B cell (primary cell): ENCODE measurements around the gene GRPEL1. TPM values are rescaled to one million over a fixed set of nuclear protein-coding genes. Genes with fewer than 3 reads are reported as not detected.
"Not testable (repeated sequence)": the region's sequence is repeated elsewhere in the genome, so short reads cannot be mapped to it uniquely, and the experiment has no call there.

Experiments
- ATAC-seq: fragments of 200-7000 bp; cut with Tn5 transposase; one replicate; pipeline ENCODE4 v1.10.0; 2021; ENCODE audit warnings: low read depth, mild to moderate bottlenecking, moderate number of reproducible peaks, moderate library complexity
- CTCF ChIA-PET: fragments of 350-600 bp; sonication (Branson Sonifier 250); formaldehyde crosslinking; loops from one replicate; lab custom pipeline; 2021; ENCODE audit warnings: antibody characterized with exemption, inconsistent platforms; lab: Charles Lee
- POLR2A ChIA-PET: fragments of 350-600 bp; sonication (Branson Sonifier 250); formaldehyde crosslinking; loops from one replicate; lab custom pipeline; 2021; ENCODE audit warnings: antibody characterized with exemption; lab: Charles Lee
- DNase-seq: peaks from one replicate; pipeline ENCODE4 v3.0.0; 2013
- H2AFZ ChIP-seq: 2 replicates; pipeline ENCODE4 v1.6.1; 2012; ENCODE audit warnings: mild to moderate bottlenecking, low read depth, low read length; ENCODE audit not compliant: insufficient read depth, poor library complexity, severe bottlenecking
- H3K27ac ChIP-seq, 2 donors: 1 replicate in 1 of 2; 2 replicates in 1 of 2; pipeline ENCODE4 v1.5.1; 2012 to 2013; ENCODE audit warnings: low read length in 2 of 2, mild to moderate bottlenecking in 2 of 2, moderate library complexity in 1 of 2
- H3K27me3 ChIP-seq, 4 experiments: fragments of 200-600 bp in 1 of 4; sonication (generic) in 1 of 4; replicated peaks in 1 of 4; 1 replicate in 2 of 4; 2 replicates in 2 of 4; pipeline versions ENCODE4 v1.6.1 to v1.7.0; 2013 to 2016; ENCODE audit warnings: low read length in 3 of 4, mild to moderate bottlenecking in 2 of 4, mixed read lengths in 1 of 4, moderate library complexity in 1 of 4; ENCODE audit not compliant: insufficient read depth in 4 of 4, control insufficient read depth in 3 of 4; ENCODE audit errors: control extremely low read depth in 1 of 4
- H3K36me3 ChIP-seq, 2 experiments: replicated peaks in 1 of 2; 1 replicate in 1 of 2; 2 replicates in 1 of 2; pipeline versions ENCODE4 v1.6.1 to v1.7.1; 2013; ENCODE audit warnings: low read length in 1 of 2; ENCODE audit not compliant: insufficient read depth in 2 of 2, control insufficient read depth in 1 of 2; ENCODE audit errors: control extremely low read depth in 1 of 2, extremely low read depth in 1 of 2
- H3K4me1 ChIP-seq, 2 donors: fragments of 200-600 bp in 1 of 2; sonication (generic) in 1 of 2; 1 replicate in 1 of 2; 2 replicates in 1 of 2; pipeline versions ENCODE4 v1.5.1 to v1.6.1; 2013 to 2017; ENCODE audit warnings: low read length in 2 of 2; ENCODE audit not compliant: control insufficient read depth in 2 of 2, insufficient read depth in 2 of 2
- H3K4me2 ChIP-seq: replicated peaks from 2 replicates; pipeline ENCODE3; 2012; ENCODE audit warnings: mild to moderate bottlenecking, low read depth, low read length; ENCODE audit not compliant: poor library complexity, severe bottlenecking
- H3K4me3 ChIP-seq, 5 experiments: fragments of 200-600 bp in 1 of 5; sonication (generic) in 1 of 5; 1 replicate in 3 of 5; 2 replicates in 2 of 5; pipeline versions ENCODE4 v1.5.1 to v1.7.0; 2011 to 2016; ENCODE audit warnings: low read length in 4 of 5, mild to moderate bottlenecking in 4 of 5, low read depth in 2 of 5, control low read depth in 1 of 5, moderate library complexity in 1 of 5; ENCODE audit not compliant: insufficient read depth in 1 of 5; ENCODE audit errors: control extremely low read depth in 1 of 5, extremely low read depth in 1 of 5
- H3K79me2 ChIP-seq: fragments of 200-600 bp; sonication (generic); one replicate; pipeline ENCODE4 v1.6.0; 2016; ENCODE audit warnings: low read length; ENCODE audit not compliant: control insufficient read depth, insufficient read depth
- H3K9ac ChIP-seq: fragments of 200-600 bp; sonication (generic); 2 replicates; pipeline ENCODE4 v1.6.1; 2017; ENCODE audit warnings: mild to moderate bottlenecking, low read length, moderate library complexity
- H3K9me3 ChIP-seq, 3 donors: one replicate each; pipeline versions ENCODE4 v1.6.1 to v1.7.1; 2013; ENCODE audit warnings: low read length in 2 of 3; ENCODE audit not compliant: control insufficient read depth in 2 of 3, insufficient read depth in 1 of 3; ENCODE audit errors: control extremely low read depth in 1 of 3
- H4K20me1 ChIP-seq: 2 replicates; pipeline ENCODE4 v1.6.0; 2012; ENCODE audit warnings: mild to moderate bottlenecking, low read length; ENCODE audit not compliant: insufficient read depth, control insufficient read depth, poor library complexity, severe bottlenecking
- H3K27ac Mint-ChIP-seq: one replicate; pipeline ENCODE4 v1.8.0; 2021; ENCODE audit warnings: mixed read lengths
- H3K27me3 Mint-ChIP-seq: one replicate; pipeline ENCODE4 v1.8.0; 2021; ENCODE audit warnings: mixed read lengths
- H3K4me1 Mint-ChIP-seq: one replicate; pipeline ENCODE4 v1.8.0; 2021; ENCODE audit warnings: mixed read lengths
- H3K4me3 Mint-ChIP-seq: one replicate; pipeline ENCODE4 v1.8.0; 2021; ENCODE audit warnings: mixed read lengths
- H3K9me3 Mint-ChIP-seq: one replicate; pipeline ENCODE4 v1.8.0; 2022; ENCODE audit warnings: mixed read lengths; ENCODE audit not compliant: insufficient read depth
- CTCF ChIP-seq: fragments of 200-600 bp; IDR thresholded peaks from one replicate; pipeline ENCODE4 v1.8.0; 2022; ENCODE audit warnings: antibody characterized with exemption, mild to moderate bottlenecking
- EZH2 ChIP-seq: IDR thresholded peaks from 2 replicates; pipeline ENCODE4 v1.6.1; 2012; ENCODE audit warnings: borderline replicate concordance, low read depth, mild to moderate bottlenecking, moderate library complexity, low read length; ENCODE audit not compliant: insufficient read depth, poor library complexity, severe bottlenecking
- WGBS: methylation state at CpG from one replicate; pipeline ENCODE4 v1.1.5; 2013; ENCODE audit warnings: missing lambda C conversion rate; ENCODE audit not compliant: insufficient coverage; 5-methylcytosine and 5-hydroxymethylcytosine counted together
- intact Hi-C: fragments of 100-400 bp; cut with micrococcal nuclease; formaldehyde crosslinking; loops from one replicate; pipeline ENCODE4 v1.10.0; 2022
- polyA plus RNA-seq: library from polyadenylated mRNA; depleted of rRNA; stranded (reverse); fragments of >200 nt; gene quantifications from 2 replicates; pipeline ENCODE4 v1.2.3, GENCODE V29; 2012
- total RNA-seq, 2 donors: library from RNA; stranded (reverse); fragments of 120-200 nt in 1 of 2; gene quantifications; 1 replicate in 1 of 2; 2 replicates in 1 of 2; pipeline versions ENCODE4 v1.2.3 to v1.2.4, GENCODE V29; 2013 to 2022

GRPEL1 gene
- total and polyA plus RNA-seq, 2 donors (not counting 1 experiment from before 2014, with no cell fraction given): 15.0 to 26.0 TPM

- TF ChIP-seq CTCF (no peak), EZH2 (no peak)
- H3K27me3 Mint-ChIP-seq: peaks cover 55% of the 10 kb centered on the region
These were observed 16.0 kb upstream of the GRPEL1 start for GRCh38 chr4:7083597-7084563.

GRCh38 chr4:7079909-7080308 lies 12.0 kb upstream of the GRPEL1 start:
- POLR2A ChIA-PET, H3K9me3 ChIP-seq, intact Hi-C loops, H4K20me1 ChIP-seq, DNase-seq, H3K27ac ChIP-seq, H2AFZ ChIP-seq, H3K9ac ChIP-seq, H3K4me2 ChIP-seq, H3K9me3 Mint-ChIP-seq, H3K4me1 Mint-ChIP-seq, H3K79me2 ChIP-seq, H3K4me3 ChIP-seq, H3K36me3 ChIP-seq, H3K27ac Mint-ChIP-seq, H3K4me1 ChIP-seq, H3K4me3 Mint-ChIP-seq, ATAC-seq: not testable (repeated sequence)
- 58% methylated on average over 2 of the region's 2 CpGs for WGBS
- peaks cover 47% of the 10 kb centered on the region for H3K27me3 Mint-ChIP-seq
- CTCF ChIA-PET: interaction anchor here (0.6 to 2.3 kb wide), 2 partner anchors 9 to 360 kb away, joined by 3 to 13 read pairs; no protein-coding TSS in a partner anchor
- peaks cover 0 to 24% (median 14%) of the 10 kb centered on the region in 4 experiments for H3K27me3 ChIP-seq

More at GRCh38 chr4:7083597-7084563, 16.0 kb upstream of the GRPEL1 start:
- Histone ChIP-seq H3K27ac (no peak overlapping the region), H3K4me3 (no peak overlapping the region), H3K9me3 (peaks cover 2 to 9% (median 6%) of the 10 kb centered on the region in 3 donors), H3K4me2 (no peak overlapping the region), H2AFZ (no peak overlapping the region), H3K79me2 (no peaks in the 10 kb centered on the region), H3K9ac (no peak overlapping the region), H3K27me3 (peaks cover 0 to 37% (median 23%) of the 10 kb centered on the region in 4 experiments), H4K20me1 (no peaks in the 10 kb centered on the region), H3K4me1 (no peaks in the 10 kb centered on the region), H3K36me3 (no peaks in the 10 kb centered on the region)
- Mint-ChIP-seq H3K4me1 (no peaks in the 10 kb centered on the region), H3K27ac (no peak overlapping the region), H3K9me3 (no peaks in the 10 kb centered on the region), H3K4me3 (no peak overlapping the region)
- CTCF ChIA-PET: interaction anchor here (0.8 to 3.2 kb wide), 6 partner anchors 10 to 20 kb away, joined by 3 to 13 read pairs (median 3); no protein-coding TSS in a partner anchor
- no peak for ATAC-seq
- POLR2A ChIA-PET: no interaction called here
- 72% methylated on average over 7 of the region's 9 CpGs for WGBS
- DNase-seq: no peak
- intact Hi-C loops: no loop called here

- H3K4me3 Mint-ChIP-seq, H3K9me3 Mint-ChIP-seq, H3K9ac ChIP-seq, H3K79me2 ChIP-seq, H3K36me3 ChIP-seq, H3K4me2 ChIP-seq, H3K27ac ChIP-seq, H4K20me1 ChIP-seq, H3K27ac Mint-ChIP-seq, H3K9me3 ChIP-seq, DNase-seq, H3K4me1 ChIP-seq, H3K4me1 Mint-ChIP-seq, H3K4me3 ChIP-seq, H2AFZ ChIP-seq, POLR2A ChIA-PET, ATAC-seq, intact Hi-C loops: not testable (repeated sequence)
- H3K27me3 ChIP-seq: peaks cover 0 to 20% (median 11%) of the 10 kb centered on the region in 4 experiments
- CTCF ChIA-PET: interaction anchor here (2.3 kb wide), 1 partner anchor 8 kb away, joined by 13 read pairs; no protein-coding TSS in a partner anchor
- peaks cover 43% of the 10 kb centered on the region for H3K27me3 Mint-ChIP-seq
These were observed 11.6 kb upstream of the GRPEL1 start for GRCh38 chr4:7079483-7079882.
